Choroid plexus epithelial cell (primary cell): Measurements from ENCODE around the gene KLF13.
A peak's percentile ranks its signal among the peaks of the same experiment; 100 is the strongest.
"Not testable (repeated sequence)": the region's sequence is repeated elsewhere in the genome, so short reads cannot be mapped to it uniquely, and the experiment has no call there.

ENCODE experiments used
- DNase-seq: peaks from one replicate; pipeline ENCODE4 v3.0.0-alpha.2; 2010; ENCODE audit warnings: low read depth
- H3K4me3 ChIP-seq: 2 replicates; pipeline ENCODE4 v1.5.1; 2011; ENCODE audit warnings: low read depth, mild to moderate bottlenecking, control low read depth, low read length, moderate library complexity
- TF ChIP-seq, protein P1 (sequence below): conservative IDR thresholded peaks from 2 replicates; pipeline ENCODE4 v1.5.1; 2011; ENCODE audit warnings: low read depth, mild to moderate bottlenecking, control low read depth, inconsistent platforms, low read length, moderate library complexity

KLF13 gene

DNA sequence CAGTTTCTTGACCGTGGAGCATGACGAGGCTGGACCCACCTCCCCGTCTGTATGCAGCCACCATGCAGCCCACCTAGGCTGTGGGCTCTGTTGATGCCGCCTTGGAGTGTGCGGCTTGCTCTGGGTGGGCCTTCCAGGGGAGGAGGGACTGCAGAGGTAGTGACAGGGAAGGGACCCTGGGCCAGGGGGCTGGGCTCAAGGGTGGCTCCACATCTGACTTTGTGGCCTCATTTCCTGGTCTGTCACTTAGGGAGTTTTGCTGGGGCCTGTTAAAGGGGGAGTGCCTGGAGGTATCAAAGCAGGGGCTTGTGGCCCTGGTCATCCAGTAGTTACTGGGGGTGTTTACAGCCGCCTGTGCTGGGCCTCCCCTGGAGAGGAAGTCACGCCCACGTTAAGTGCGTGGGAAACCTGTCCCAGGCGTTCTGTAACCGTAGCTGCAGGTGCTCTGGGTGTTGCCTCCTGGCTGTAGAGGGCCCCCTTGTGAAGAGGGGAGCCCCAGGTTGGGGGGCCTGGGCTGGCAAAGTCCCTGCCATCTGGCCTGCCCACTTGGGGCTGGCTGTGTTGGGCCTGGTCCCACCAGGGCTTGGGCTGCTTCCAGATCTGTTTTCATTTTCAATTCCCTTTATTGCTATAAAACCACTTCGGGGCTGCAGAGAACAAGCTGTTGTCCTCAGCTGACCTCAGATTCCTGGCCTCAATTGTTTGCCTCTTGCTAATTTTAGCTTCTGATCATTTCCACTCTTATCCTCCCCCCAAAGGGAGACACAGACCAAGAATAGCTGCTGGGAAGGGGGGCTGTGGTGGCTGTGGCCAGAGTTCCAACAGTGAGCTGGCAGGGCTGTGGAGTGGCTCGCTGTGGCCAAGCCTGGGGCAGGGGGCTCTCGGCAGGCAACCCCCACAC lies 26.5 kb downstream of the KLF13 start:
- peak; percentile 87 for DNase-seq
- H3K4me3 ChIP-seq, result no peak overlapping the region
- TF ChIP-seq, protein P1, sequence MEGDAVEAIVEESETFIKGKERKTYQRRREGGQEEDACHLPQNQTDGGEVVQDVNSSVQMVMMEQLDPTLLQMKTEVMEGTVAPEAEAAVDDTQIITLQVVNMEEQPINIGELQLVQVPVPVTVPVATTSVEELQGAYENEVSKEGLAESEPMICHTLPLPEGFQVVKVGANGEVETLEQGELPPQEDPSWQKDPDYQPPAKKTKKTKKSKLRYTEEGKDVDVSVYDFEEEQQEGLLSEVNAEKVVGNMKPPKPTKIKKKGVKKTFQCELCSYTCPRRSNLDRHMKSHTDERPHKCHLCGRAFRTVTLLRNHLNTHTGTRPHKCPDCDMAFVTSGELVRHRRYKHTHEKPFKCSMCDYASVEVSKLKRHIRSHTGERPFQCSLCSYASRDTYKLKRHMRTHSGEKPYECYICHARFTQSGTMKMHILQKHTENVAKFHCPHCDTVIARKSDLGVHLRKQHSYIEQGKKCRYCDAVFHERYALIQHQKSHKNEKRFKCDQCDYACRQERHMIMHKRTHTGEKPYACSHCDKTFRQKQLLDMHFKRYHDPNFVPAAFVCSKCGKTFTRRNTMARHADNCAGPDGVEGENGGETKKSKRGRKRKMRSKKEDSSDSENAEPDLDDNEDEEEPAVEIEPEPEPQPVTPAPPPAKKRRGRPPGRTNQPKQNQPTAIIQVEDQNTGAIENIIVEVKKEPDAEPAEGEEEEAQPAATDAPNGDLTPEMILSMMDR, result no peak

DNA sequence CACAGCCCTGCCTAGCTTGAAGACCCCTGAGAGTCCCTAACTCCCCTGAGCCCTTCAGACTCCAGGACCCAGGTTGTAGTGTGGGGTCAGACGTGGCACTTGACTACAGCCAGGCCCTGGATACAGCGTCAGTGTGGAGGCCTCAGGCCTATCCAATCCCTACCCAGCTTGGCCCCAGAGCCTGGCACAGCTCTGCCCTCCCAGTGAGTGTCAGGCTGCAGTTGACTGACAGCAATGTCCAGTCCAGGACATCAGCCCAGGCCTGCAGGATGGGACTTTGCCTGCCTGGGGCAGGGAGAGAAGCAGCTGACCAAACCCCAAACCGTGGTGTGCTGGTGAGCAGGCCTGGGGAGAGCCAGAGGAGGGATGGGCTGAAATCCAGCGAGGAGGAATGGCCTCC lies 27.3 kb downstream of the KLF13 start:
- no peak overlapping the region for H3K4me3 ChIP-seq
- TF ChIP-seq, protein P1, result no peak
- no peak for DNase-seq

GRCh38 chr15:31356097-31356496 lies 29.5 kb downstream of the KLF13 start:
- DNase-seq, H3K4me3 ChIP-seq: not testable (repeated sequence)

GRCh38 chr15:31357148-31357547 lies 30.5 kb downstream of the KLF13 start:
- H3K4me3 ChIP-seq, result no peak overlapping the region
- TF ChIP-seq, protein P1, result no peak
- DNase-seq, result no peak

DNA sequence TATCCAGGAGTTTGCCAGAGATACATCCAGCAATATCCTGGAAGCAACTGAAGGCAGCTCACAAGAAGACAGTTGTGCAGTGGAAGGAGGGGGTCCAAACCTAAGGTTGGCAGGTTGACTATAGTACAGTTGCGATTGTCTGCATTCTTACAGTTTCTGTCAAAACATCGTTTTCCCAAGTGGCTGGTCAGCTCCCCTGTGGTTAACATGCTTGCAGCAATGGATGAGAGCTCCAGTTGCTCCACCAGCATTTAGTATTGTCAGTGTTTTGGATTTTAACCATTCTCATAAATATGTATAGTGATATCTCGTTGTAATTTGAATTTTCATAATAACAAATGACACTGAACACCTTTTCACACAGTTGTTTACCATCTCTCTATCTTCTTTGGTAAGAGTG lies 31.5 kb downstream of the KLF13 start:
- DNase-seq, result peak; percentile 35
- H3K4me3 ChIP-seq, result no peak overlapping the region
- TF ChIP-seq, protein P1, result no peak

DNA sequence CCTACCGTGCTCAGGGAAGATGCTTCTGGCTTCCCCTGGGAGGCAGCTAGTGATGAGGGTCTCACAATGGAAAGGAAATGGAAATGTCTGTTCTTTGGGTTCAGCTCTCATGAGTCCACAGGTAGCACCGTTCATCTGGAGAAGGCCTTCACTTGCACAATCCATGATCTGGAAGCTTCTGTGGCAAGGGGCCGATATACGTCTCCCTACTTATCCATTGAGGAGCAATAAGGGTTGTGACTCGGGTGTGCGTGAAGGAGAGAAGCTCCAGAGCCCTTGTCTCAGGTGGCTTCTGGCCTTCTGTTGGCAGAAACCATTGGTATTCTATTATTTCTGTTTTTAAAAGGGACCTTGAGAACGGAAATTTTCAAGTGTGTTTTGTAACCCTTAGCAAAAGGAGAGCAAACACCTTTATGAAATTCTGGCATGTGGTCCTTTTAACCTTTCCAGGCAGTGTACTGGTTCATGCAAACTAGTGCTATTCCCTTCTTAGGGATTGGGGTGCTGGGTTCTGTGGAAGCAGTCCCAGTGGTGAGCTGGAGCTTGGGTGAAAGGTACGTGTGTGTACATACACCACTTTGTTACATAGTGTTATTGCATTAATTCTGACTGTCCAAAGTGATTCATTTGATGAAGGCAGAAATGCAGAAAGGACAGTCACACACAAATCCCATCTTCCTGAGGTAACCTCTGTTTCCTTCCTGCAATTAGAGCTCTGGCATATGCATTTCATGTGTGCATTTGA lies 32.5 kb downstream of the KLF13 start:
- DNase-seq, result no peak
- TF ChIP-seq, protein P1, result no peak
- H3K4me3 ChIP-seq, result no peak overlapping the region

GRCh38 chr15:31359702-31360111 lies 33.1 kb downstream of the KLF13 start:
- H3K4me3 ChIP-seq, result no peak overlapping the region
- TF ChIP-seq, protein P1, result no peak
- DNase-seq, result no peak
